MM.1S (cell line): ENCODE measurements around the gene CCNE1.

Experiments
- EZH2 ChIP-seq: fragments of 300-600 bp; sonication (generic); optimal IDR thresholded peaks from 2 replicates; pipeline ENCODE3; 2017; ENCODE audit warnings: low read depth, mild to moderate bottlenecking, antibody characterized with exemption, low read length, mixed read lengths
- EZH2phosphoT487 ChIP-seq: fragments of 300-600 bp; sonication (generic); IDR thresholded peaks from 2 replicates; pipeline ENCODE4 v1.6.1; 2018; ENCODE audit warnings: antibody characterized with exemption, low read length
- TF ChIP-seq, protein P1 (sequence below): fragments of 300-600 bp; sonication (generic); IDR thresholded peaks from 2 replicates; pipeline ENCODE4 v1.5.1; 2016; ENCODE audit warnings: antibody characterized with exemption, low read length, mixed read lengths

DNA sequence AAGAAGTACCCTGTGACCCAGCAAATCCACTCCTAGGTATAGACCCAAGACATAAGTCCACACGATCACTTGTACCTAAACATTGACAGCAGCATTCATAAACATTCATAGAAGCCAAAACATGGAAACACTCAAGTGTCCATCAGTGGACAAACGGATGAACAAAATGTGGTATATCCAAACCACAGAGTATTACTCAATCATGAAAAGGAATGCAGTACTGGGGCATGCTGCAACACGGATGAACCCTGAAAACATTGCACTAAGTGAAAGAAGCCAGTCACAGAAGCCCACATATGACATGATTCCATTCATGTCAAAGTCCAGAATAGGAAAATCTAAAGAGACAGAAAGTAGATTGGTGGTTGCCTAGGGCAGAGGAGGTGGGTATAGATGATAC, 22.8 kb upstream of the CCNE1 start:
- TF ChIP-seq, protein P1, sequence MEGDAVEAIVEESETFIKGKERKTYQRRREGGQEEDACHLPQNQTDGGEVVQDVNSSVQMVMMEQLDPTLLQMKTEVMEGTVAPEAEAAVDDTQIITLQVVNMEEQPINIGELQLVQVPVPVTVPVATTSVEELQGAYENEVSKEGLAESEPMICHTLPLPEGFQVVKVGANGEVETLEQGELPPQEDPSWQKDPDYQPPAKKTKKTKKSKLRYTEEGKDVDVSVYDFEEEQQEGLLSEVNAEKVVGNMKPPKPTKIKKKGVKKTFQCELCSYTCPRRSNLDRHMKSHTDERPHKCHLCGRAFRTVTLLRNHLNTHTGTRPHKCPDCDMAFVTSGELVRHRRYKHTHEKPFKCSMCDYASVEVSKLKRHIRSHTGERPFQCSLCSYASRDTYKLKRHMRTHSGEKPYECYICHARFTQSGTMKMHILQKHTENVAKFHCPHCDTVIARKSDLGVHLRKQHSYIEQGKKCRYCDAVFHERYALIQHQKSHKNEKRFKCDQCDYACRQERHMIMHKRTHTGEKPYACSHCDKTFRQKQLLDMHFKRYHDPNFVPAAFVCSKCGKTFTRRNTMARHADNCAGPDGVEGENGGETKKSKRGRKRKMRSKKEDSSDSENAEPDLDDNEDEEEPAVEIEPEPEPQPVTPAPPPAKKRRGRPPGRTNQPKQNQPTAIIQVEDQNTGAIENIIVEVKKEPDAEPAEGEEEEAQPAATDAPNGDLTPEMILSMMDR, result no peak
- TF ChIP-seq EZH2 (no peak), EZH2phosphoT487 (no peak)
